H9 (cell line): ENCODE results near the gene S100A2. TPM values are rescaled to one million over a fixed set of nuclear protein-coding genes. Genes with fewer than 3 reads are reported as not detected.

ENCODE experiments used
- DNase-seq: peaks from one replicate; pipeline ENCODE4 v3.0.0-alpha.2; 2017
- H2AFZ ChIP-seq: one replicate; pipeline ENCODE4 v1.6.1; 2013; ENCODE audit warnings: mild to moderate bottlenecking, low read length, control low read depth, moderate library complexity
- H2AK5ac ChIP-seq: 2 replicates; pipeline ENCODE4 v1.6.1; 2013; ENCODE audit warnings: low read length, control low read depth, mixed read lengths; ENCODE audit not compliant: insufficient read length
- H2BK120ac ChIP-seq: one replicate; pipeline ENCODE4 v1.6.1; 2013; ENCODE audit warnings: low read depth, mild to moderate bottlenecking, low read length, control low read depth, inconsistent platforms; ENCODE audit not compliant: poor library complexity, severe bottlenecking
- H2BK12ac ChIP-seq: 2 replicates; pipeline ENCODE4 v1.6.1; 2013; ENCODE audit warnings: low read length, control low read depth, mixed read lengths, low read depth; ENCODE audit not compliant: insufficient read length
- H2BK15ac ChIP-seq: 2 replicates; pipeline ENCODE4 v1.6.1; 2013; ENCODE audit warnings: low read depth, low read length, control low read depth
- H2BK20ac ChIP-seq: one replicate; pipeline ENCODE4 v1.6.1; 2013; ENCODE audit warnings: low read depth, mild to moderate bottlenecking, low read length, control low read depth, inconsistent platforms; ENCODE audit not compliant: poor library complexity, severe bottlenecking
- H2BK5ac ChIP-seq: 2 replicates; pipeline ENCODE4 v1.6.1; 2013; ENCODE audit warnings: low read length, control low read depth, mixed read lengths; ENCODE audit not compliant: insufficient read length
- H3K14ac ChIP-seq: 2 replicates; pipeline ENCODE4 v1.6.1; 2013; ENCODE audit warnings: low read length, control low read depth; ENCODE audit not compliant: insufficient read depth
- H3K18ac ChIP-seq: 2 replicates; pipeline ENCODE4 v1.6.1; 2013; ENCODE audit warnings: low read depth, mild to moderate bottlenecking, mixed read lengths, low read length, control low read depth; ENCODE audit not compliant: insufficient read length
- H3K23ac ChIP-seq: 2 replicates; pipeline ENCODE4 v1.6.1; 2013; ENCODE audit warnings: low read length, control low read depth, mixed read lengths, low read depth; ENCODE audit not compliant: insufficient read length
- H3K23me2 ChIP-seq: 2 replicates; pipeline ENCODE4 v1.6.1; 2013; ENCODE audit warnings: low read depth, mild to moderate bottlenecking, mixed read lengths, low read length, control low read depth; ENCODE audit not compliant: insufficient read length, poor library complexity, severe bottlenecking
- H3K27ac ChIP-seq: 2 replicates; pipeline ENCODE4 v1.5.1; 2013; ENCODE audit warnings: low read length, control low read depth, mixed read lengths, low read depth; ENCODE audit not compliant: insufficient read length
- H3K27me3 ChIP-seq: 2 replicates; pipeline ENCODE4 v1.6.1; 2013; ENCODE audit warnings: low read length, control low read depth, inconsistent platforms; ENCODE audit not compliant: insufficient read depth
- H3K4ac ChIP-seq: 2 replicates; pipeline ENCODE4 v1.6.1; 2013; ENCODE audit warnings: low read depth, mild to moderate bottlenecking, control low read depth, inconsistent platforms, low read length, moderate library complexity
- H3K4me1 ChIP-seq: 2 replicates; pipeline ENCODE4 v1.6.1; 2013; ENCODE audit warnings: low read length, control low read depth, inconsistent platforms; ENCODE audit not compliant: insufficient read depth
- H3K4me2 ChIP-seq: 2 replicates; pipeline ENCODE4 v1.6.1; 2013; ENCODE audit warnings: low read length, control low read depth, mixed read lengths; ENCODE audit not compliant: insufficient read length, insufficient read depth
- H3K56ac ChIP-seq: 2 replicates; pipeline ENCODE4 v1.6.1; 2013; ENCODE audit warnings: low read depth, mild to moderate bottlenecking, mixed read lengths, low read length, control low read depth; ENCODE audit not compliant: insufficient read length
- H3K79me1 ChIP-seq: 2 replicates; pipeline ENCODE4 v1.6.1; 2013; ENCODE audit warnings: low read depth, mild to moderate bottlenecking, moderate library complexity, low read length, control low read depth, inconsistent platforms; ENCODE audit not compliant: insufficient read depth, poor library complexity, severe bottlenecking
- H3K79me2 ChIP-seq: 2 replicates; pipeline ENCODE4 v1.6.1; 2013; ENCODE audit warnings: low read length, control low read depth, inconsistent platforms; ENCODE audit not compliant: insufficient read depth
- H3K9ac ChIP-seq: 2 replicates; pipeline ENCODE4 v1.6.1; 2013; ENCODE audit warnings: low read length, control low read depth, mixed read lengths; ENCODE audit not compliant: insufficient read length; ENCODE audit errors: extremely low read depth
- H3K9me3 ChIP-seq: one replicate; pipeline ENCODE4 v1.6.1; 2013; ENCODE audit warnings: low read depth, low read length, inconsistent platforms; ENCODE audit not compliant: control insufficient read depth
- H3T11ph ChIP-seq: one replicate; pipeline ENCODE4 v1.6.1; 2013; ENCODE audit warnings: mild to moderate bottlenecking, low read length, control low read depth, inconsistent platforms
- H4K20me1 ChIP-seq: one replicate; pipeline ENCODE4 v1.6.1; 2013; ENCODE audit not compliant: control insufficient read depth, insufficient read length, insufficient read depth
- H4K5ac ChIP-seq: 2 replicates; pipeline ENCODE4 v1.6.1; 2013; ENCODE audit warnings: low read depth, mild to moderate bottlenecking, mixed read lengths, low read length, control low read depth; ENCODE audit not compliant: insufficient read length
- H4K8ac ChIP-seq: replicated peaks from 2 replicates; pipeline ENCODE4 v1.6.1; 2013; ENCODE audit warnings: low read length, control low read depth, mixed read lengths, low read depth; ENCODE audit not compliant: insufficient read length
- H4K91ac ChIP-seq: 2 replicates; pipeline ENCODE4 v1.6.1; 2013; ENCODE audit warnings: low read depth, mild to moderate bottlenecking, moderate library complexity, mixed read lengths, low read length, control low read depth; ENCODE audit not compliant: insufficient read length
- H3K27ac Mint-ChIP-seq, 3 experiments: 2 replicates in 2 of 3; 3 replicates in 1 of 3; pipeline ENCODE4 v1.8.0; 2020 to 2021; ENCODE audit warnings: mixed read lengths in 3 of 3, mild to moderate bottlenecking in 1 of 3, moderate library complexity in 1 of 3
- H3K27me3 Mint-ChIP-seq: 2 replicates; pipeline ENCODE4 v1.8.0; 2021; ENCODE audit warnings: low read depth, mild to moderate bottlenecking, moderate library complexity, mixed read lengths
- H3K36me3 Mint-ChIP-seq, 3 experiments: 2 replicates in 2 of 3; 3 replicates in 1 of 3; pipeline ENCODE4 v1.8.0; 2020 to 2021; ENCODE audit warnings: low read depth in 3 of 3, mixed read lengths in 3 of 3; ENCODE audit not compliant: insufficient read depth in 1 of 3
- H3K4me1 Mint-ChIP-seq, 2 experiments: 2 replicates each; pipeline ENCODE4 v1.8.0; 2020; ENCODE audit warnings: mixed read lengths in 2 of 2
- H3K4me3 Mint-ChIP-seq, 2 experiments: 2 replicates in 1 of 2; 3 replicates in 1 of 2; pipeline ENCODE4 v1.8.0; 2020 to 2021; ENCODE audit warnings: mild to moderate bottlenecking in 2 of 2, mixed read lengths in 2 of 2, moderate library complexity in 1 of 2
- H3K9me3 Mint-ChIP-seq, 2 experiments: 2 replicates in 1 of 2; 3 replicates in 1 of 2; pipeline ENCODE4 v1.8.0; 2020; ENCODE audit warnings: mild to moderate bottlenecking in 2 of 2, mixed read lengths in 2 of 2, moderate library complexity in 1 of 2
- WGBS: extraction: QIAGEN DNeasy Blood & Tissue Kit; methylation state at CpG from one replicate; pipeline ENCODE4 v1.1.7; 2013; ENCODE audit warnings: missing lambda C conversion rate, low lambda C conversion rate, mixed read lengths; ENCODE audit not compliant: insufficient read length; ENCODE audit errors: extremely low coverage; 5-methylcytosine and 5-hydroxymethylcytosine counted together
- total RNA-seq: library from RNA; stranded (reverse); gene quantifications from 2 replicates; pipeline ENCODE4 v1.2.1, GENCODE V29; 2021
- TF ChIP-seq, protein P1 (sequence below): fragments of 200-600 bp; sonication (generic); conservative IDR thresholded peaks from 3 replicates; pipeline ENCODE4 v1.8.0; 2021; ENCODE audit warnings: antibody characterized with exemption, mild to moderate bottlenecking

Gene S100A2
- total RNA-seq, 1 experiment from 2014 or later, result 0.57 TPM

DNA sequence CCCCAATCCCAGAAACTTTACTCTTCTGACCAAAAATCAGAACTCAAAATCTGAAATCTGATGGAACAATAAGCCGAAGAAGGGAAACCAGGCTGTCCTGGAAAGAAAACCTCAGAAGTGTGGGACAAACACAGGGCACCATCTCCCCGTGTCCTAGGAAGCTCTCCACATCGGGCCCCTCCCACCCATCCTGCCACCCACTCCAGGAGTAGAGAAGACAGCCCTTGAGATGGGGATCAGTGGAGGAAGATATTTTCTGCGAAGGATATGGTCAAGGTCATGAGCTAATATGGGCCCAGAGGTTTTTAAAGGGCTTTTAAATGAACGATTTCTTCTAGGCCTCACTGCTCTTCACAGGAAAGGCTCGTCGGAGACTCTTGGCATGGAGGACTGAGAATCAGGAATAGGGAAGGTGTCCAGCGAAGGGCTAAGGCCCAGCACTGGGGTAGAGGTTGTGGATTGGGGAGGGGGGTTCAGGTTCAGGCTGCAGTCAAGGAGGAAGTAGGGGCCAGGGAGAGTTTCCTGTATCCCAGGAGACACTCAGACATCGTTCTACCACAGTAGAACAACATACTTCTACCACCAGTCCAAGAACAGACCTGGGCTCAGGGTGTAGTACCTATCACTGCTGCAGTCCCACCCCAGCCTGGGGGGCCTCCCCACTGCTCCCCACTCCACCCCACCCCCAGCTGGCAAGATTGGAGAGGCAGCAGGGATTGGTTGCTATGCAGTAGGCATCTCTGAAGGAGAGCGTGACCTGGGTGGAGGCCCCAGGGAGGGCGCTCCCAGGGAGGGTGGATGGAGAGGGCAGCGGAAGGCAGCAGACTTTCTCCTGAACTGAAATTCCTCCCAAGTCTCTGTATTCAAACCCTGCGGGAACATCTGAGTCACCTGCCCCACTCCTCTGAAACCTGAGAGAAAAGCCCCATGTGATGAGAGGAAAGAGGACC, 23.7 kb downstream of the S100A2 start:
- TF ChIP-seq, protein P1, sequence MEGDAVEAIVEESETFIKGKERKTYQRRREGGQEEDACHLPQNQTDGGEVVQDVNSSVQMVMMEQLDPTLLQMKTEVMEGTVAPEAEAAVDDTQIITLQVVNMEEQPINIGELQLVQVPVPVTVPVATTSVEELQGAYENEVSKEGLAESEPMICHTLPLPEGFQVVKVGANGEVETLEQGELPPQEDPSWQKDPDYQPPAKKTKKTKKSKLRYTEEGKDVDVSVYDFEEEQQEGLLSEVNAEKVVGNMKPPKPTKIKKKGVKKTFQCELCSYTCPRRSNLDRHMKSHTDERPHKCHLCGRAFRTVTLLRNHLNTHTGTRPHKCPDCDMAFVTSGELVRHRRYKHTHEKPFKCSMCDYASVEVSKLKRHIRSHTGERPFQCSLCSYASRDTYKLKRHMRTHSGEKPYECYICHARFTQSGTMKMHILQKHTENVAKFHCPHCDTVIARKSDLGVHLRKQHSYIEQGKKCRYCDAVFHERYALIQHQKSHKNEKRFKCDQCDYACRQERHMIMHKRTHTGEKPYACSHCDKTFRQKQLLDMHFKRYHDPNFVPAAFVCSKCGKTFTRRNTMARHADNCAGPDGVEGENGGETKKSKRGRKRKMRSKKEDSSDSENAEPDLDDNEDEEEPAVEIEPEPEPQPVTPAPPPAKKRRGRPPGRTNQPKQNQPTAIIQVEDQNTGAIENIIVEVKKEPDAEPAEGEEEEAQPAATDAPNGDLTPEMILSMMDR, result no peak
- DNase-seq, result no peak
- H3K4me2 ChIP-seq, result no peak overlapping the region

More for the DNA sequence above, 23.7 kb downstream of the S100A2 start:
- H3K36me3 Mint-ChIP-seq, result no peaks in the 10 kb centered on the region; a peak in 1 of 7 replicates
- Histone ChIP-seq H3T11ph (no peak overlapping the region), H2BK12ac (no peak overlapping the region), H4K91ac (no peak overlapping the region), H3K14ac (no peak overlapping the region), H3K27ac (no peak overlapping the region), H4K8ac (no peak overlapping the region), H3K27me3 (no peaks in the 10 kb centered on the region), H3K23ac (no peak overlapping the region), H3K9me3 (no peaks in the 10 kb centered on the region), H2BK120ac (no peak overlapping the region), H3K4ac (no peak overlapping the region), H2BK15ac (no peak overlapping the region), H3K4me1 (peaks cover 8% of the 10 kb centered on the region; the same call in 1 of the 2 replicates), H2BK20ac (no peak overlapping the region), H3K56ac (no peak overlapping the region), H2AFZ (no peak overlapping the region), H2BK5ac (no peak overlapping the region), H3K18ac (no peak overlapping the region), H3K23me2 (no peaks in the 10 kb centered on the region), H3K9ac (no peak overlapping the region), H4K5ac (no peak overlapping the region), H3K79me1 (no peaks in the 10 kb centered on the region), H3K79me2 (no peaks in the 10 kb centered on the region), H4K20me1 (no peaks in the 10 kb centered on the region), H2AK5ac (no peak overlapping the region)
- no peak overlapping the region; a peak in 2 of 7 replicates for H3K27ac Mint-ChIP-seq
- H3K4me3 Mint-ChIP-seq, result no peak overlapping the region
- H3K27me3 Mint-ChIP-seq, result peaks cover 3% of the 10 kb centered on the region
- H3K9me3 Mint-ChIP-seq, result no peaks in the 10 kb centered on the region
- WGBS, result no CpG with 5 or more reads among the region's 13 CpGs
- H3K4me1 Mint-ChIP-seq, result peaks cover 30 to 38% of the 10 kb centered on the region in 2 experiments
